IMR-90 (cell line): ENCODE results near the gene TAP2. TPM values are rescaled to one million over a fixed set of nuclear protein-coding genes. Genes with fewer than 3 reads are reported as not detected.

Experiments used
- ATAC-seq: fragments of 200-7000 bp; cut with Tn5 transposase; 2 replicates; pipeline ENCODE4 v1.9.1; 2020; ENCODE audit warnings: low read depth, mild to moderate bottlenecking, moderate library complexity
- BruUV-seq: library from RNA; stranded (reverse); fragments of 400-500 nt; replicated peaks from 2 replicates; lab custom pipeline; 2021; lab: Mats Ljungman, UMichigan
- CTCF ChIA-PET: fragments of 300-600 bp; formaldehyde crosslinking; extraction: SDS; loops from one replicate; lab custom pipeline; 2021; ENCODE audit warnings: antibody characterized with exemption; lab: Yijun Ruan, JAX
- POLR2A ChIA-PET: fragments of 300-600 bp; sonication (Branson Sonifier 250); formaldehyde crosslinking; loops from one replicate; lab custom pipeline; 2022; ENCODE audit warnings: antibody characterized with exemption; ENCODE audit not compliant: unreplicated experiment; lab: Charles Lee
- DNase-seq: peaks from one replicate; pipeline ENCODE4 v3.0.0; 2013
- H2AFZ ChIP-seq: replicated peaks from 2 replicates; pipeline ENCODE3; 2013; ENCODE audit warnings: low read length, mild to moderate bottlenecking; ENCODE audit not compliant: poor library complexity
- H2AK5ac ChIP-seq: 2 replicates; pipeline ENCODE4 v1.6.1; 2013; ENCODE audit warnings: low read depth, low read length, inconsistent platforms
- H2AK9ac ChIP-seq: replicated peaks from 2 replicates; pipeline ENCODE3; 2013; ENCODE audit warnings: mild to moderate bottlenecking, low read depth, low read length, moderate library complexity; ENCODE audit not compliant: poor library complexity
- H2BK120ac ChIP-seq: 2 replicates; pipeline ENCODE4 v1.6.1; 2013; ENCODE audit warnings: low read depth, low read length, inconsistent platforms
- H2BK15ac ChIP-seq: 3 replicates; pipeline ENCODE4 v1.6.1; 2013; ENCODE audit warnings: low read depth, low read length, inconsistent platforms
- H2BK20ac ChIP-seq: 2 replicates; pipeline ENCODE4 v1.6.1; 2013; ENCODE audit warnings: low read depth, mild to moderate bottlenecking, inconsistent platforms, low read length, moderate library complexity
- H2BK5ac ChIP-seq: 2 replicates; pipeline ENCODE4 v1.6.1; 2013; ENCODE audit warnings: mild to moderate bottlenecking, low read depth, low read length, inconsistent platforms; ENCODE audit not compliant: poor library complexity, severe bottlenecking
- H3K14ac ChIP-seq: replicated peaks from 2 replicates; pipeline ENCODE4 v1.6.1; 2013; ENCODE audit warnings: low read depth, low read length, inconsistent platforms
- H3K18ac ChIP-seq: 2 replicates; pipeline ENCODE4 v1.6.1; 2013; ENCODE audit warnings: low read depth, low read length, control low read depth
- H3K23ac ChIP-seq: 2 replicates; pipeline ENCODE4 v1.6.1; 2013; ENCODE audit warnings: low read depth, low read length, inconsistent platforms
- H3K27ac ChIP-seq: 2 replicates; pipeline ENCODE4 v1.5.1; 2013; ENCODE audit warnings: mild to moderate bottlenecking, control low read depth, low read length; ENCODE audit not compliant: insufficient read depth
- H3K27me3 ChIP-seq: 2 replicates; pipeline ENCODE4 v1.6.1; 2013; ENCODE audit warnings: low read length; ENCODE audit not compliant: control insufficient read depth, insufficient read depth
- H3K36me3 ChIP-seq: 2 replicates; pipeline ENCODE4 v1.6.1; 2013; ENCODE audit warnings: low read length, mixed read lengths; ENCODE audit not compliant: control insufficient read depth, insufficient read depth
- H3K4ac ChIP-seq: 2 replicates; pipeline ENCODE4 v1.6.1; 2013; ENCODE audit warnings: low read depth, low read length, inconsistent platforms
- H3K4me1 ChIP-seq: 2 replicates; pipeline ENCODE4 v1.6.1; 2013; ENCODE audit warnings: low read length, mixed read lengths; ENCODE audit not compliant: control insufficient read depth, insufficient read depth
- H3K4me2 ChIP-seq: 2 replicates; pipeline ENCODE4 v1.6.1; 2013; ENCODE audit warnings: low read depth, mild to moderate bottlenecking, control low read depth, low read length, moderate library complexity
- H3K4me3 ChIP-seq: 2 replicates; pipeline ENCODE4 v1.5.1; 2013; ENCODE audit warnings: low read depth, mild to moderate bottlenecking, control low read depth, low read length, moderate library complexity; ENCODE audit not compliant: insufficient read depth
- H3K56ac ChIP-seq: 2 replicates; pipeline ENCODE4 v1.6.1; 2013; ENCODE audit warnings: low read length, inconsistent platforms; ENCODE audit not compliant: insufficient read depth; ENCODE audit errors: extremely low read depth
- H3K79me1 ChIP-seq, 2 experiments: 2 replicates each; pipeline ENCODE4 v1.6.1; 2013; ENCODE audit warnings: low read length in 2 of 2, inconsistent platforms in 1 of 2, low read depth in 1 of 2
- H3K9ac ChIP-seq: 2 replicates; pipeline ENCODE4 v1.6.1; 2013; ENCODE audit warnings: low read depth, low read length, control low read depth
- H3K9me1 ChIP-seq: 2 replicates; pipeline ENCODE4 v1.6.1; 2013; ENCODE audit warnings: low read length, inconsistent platforms; ENCODE audit not compliant: insufficient read depth
- H3K9me3 ChIP-seq: 2 replicates; pipeline ENCODE4 v1.6.1; 2013; ENCODE audit warnings: low read length; ENCODE audit not compliant: control insufficient read depth, insufficient read depth
- H4K20me1 ChIP-seq: 2 replicates; pipeline ENCODE4 v1.6.1; 2013; ENCODE audit warnings: low read length, inconsistent platforms; ENCODE audit not compliant: insufficient read depth
- H4K5ac ChIP-seq: 2 replicates; pipeline ENCODE4 v1.6.1; 2013; ENCODE audit warnings: mild to moderate bottlenecking, low read depth, low read length, control low read depth
- H4K8ac ChIP-seq, 2 experiments: 2 replicates each; pipeline ENCODE4 v1.6.1; 2013; ENCODE audit warnings: low read depth in 2 of 2, low read length in 2 of 2, control low read depth in 1 of 2, inconsistent platforms in 1 of 2
- H4K91ac ChIP-seq: 2 replicates; pipeline ENCODE4 v1.6.1; 2013; ENCODE audit warnings: low read depth, low read length, inconsistent platforms; ENCODE audit not compliant: insufficient read depth
- BHLHE40 ChIP-seq: fragments of 150-350 bp; IDR thresholded peaks from 2 replicates; pipeline ENCODE4 v1.6.1; 2016; ENCODE audit warnings: mild to moderate bottlenecking, low read depth, low read length
- CHD1 ChIP-seq: IDR thresholded peaks from 2 replicates; pipeline ENCODE4 v1.6.1; 2012; ENCODE audit warnings: low read depth, low read length, improper control_type of control experiment
- POLR2A ChIP-seq: IDR thresholded peaks from 2 replicates; pipeline ENCODE4 v1.6.1; 2012; ENCODE audit warnings: mild to moderate bottlenecking, low read depth, low read length
- USF2 ChIP-seq: fragments of 150-350 bp; IDR thresholded peaks from 2 replicates; pipeline ENCODE4 v1.6.1; 2017; ENCODE audit warnings: mild to moderate bottlenecking, antibody characterized with exemption, low read length, low read depth
- WGBS, 2 experiments: methylation state at CpG; one replicate each; pipeline versions ENCODE4 v1.1.5 to v1.1.7; 2013; ENCODE audit warnings: missing lambda C conversion rate in 2 of 2; ENCODE audit not compliant: insufficient read length in 1 of 2; ENCODE audit errors: extremely low coverage in 2 of 2; 5-methylcytosine and 5-hydroxymethylcytosine counted together
- dilution Hi-C: fragments of 300-500 bp; cut with HindIII; formaldehyde crosslinking; loops from one replicate; pipeline ENCODE4 v1.14.3; 2018; ENCODE audit warnings: low sequenced_read_pairs; ENCODE audit not compliant: unreplicated experiment
- in situ Hi-C: fragments of 300-500 bp; cut with MboI; formaldehyde crosslinking; loops from 3 replicates; pipeline ENCODE4 v1.14.3; 2019; ENCODE audit warnings: low sequenced_read_pairs, inconsistent platforms, mixed read lengths
- intact Hi-C: fragments of 100-400 bp; cut with micrococcal nuclease; formaldehyde crosslinking; loops from 2 replicates; pipeline ENCODE4 v1.10.0; 2022
- polyA plus RNA-seq, 3 experiments: library from polyadenylated mRNA; depleted of rRNA; stranded (reverse); fragments of >200 nt; gene quantifications; 2 replicates each; pipeline ENCODE4 v1.2.3, GENCODE V29; 2012; ENCODE audit warnings: low replicate concordance in 1 of 3
- total RNA-seq: library from RNA; depleted of rRNA; stranded (reverse); fragments of >200 nt; gene quantifications from 2 replicates; pipeline ENCODE4 v1.2.3, GENCODE V29; 2012

The TAP2 gene
- total and polyA plus RNA-seq, 2 of the 4 experiments (the other 2 are of a cell fraction) = 6.6 to 11.4 TPM

GRCh38 chr6:32833664-32834063, 4.9 kb downstream of the TAP2 start:
- no peak overlapping the region for H3K9ac ChIP-seq
- H2AFZ ChIP-seq = no peak overlapping the region
- H3K27ac ChIP-seq = no peak overlapping the region
- H3K79me1 ChIP-seq = peaks cover 2 to 11% of the 10 kb centered on the region in 2 experiments; a peak in 2 of 4 replicates
- no peak overlapping the region for H3K23ac ChIP-seq
- H3K36me3 ChIP-seq = peaks cover 29% of the 10 kb centered on the region
- no peak overlapping the region for H3K14ac ChIP-seq
- H3K18ac ChIP-seq = no peak overlapping the region
- no peak overlapping the region for H4K91ac ChIP-seq
- intact Hi-C loops = no loop called here
- H3K9me3 ChIP-seq = no peaks in the 10 kb centered on the region
- no peak overlapping the region for H4K5ac ChIP-seq
- no peaks in the 10 kb centered on the region for H3K27me3 ChIP-seq
- H2AK9ac ChIP-seq = no peak overlapping the region
- dilution Hi-C loops = no loop called here
- H3K4me3 ChIP-seq = no peak overlapping the region
- H2BK5ac ChIP-seq = no peak overlapping the region
- H4K20me1 ChIP-seq = no peaks in the 10 kb centered on the region
- H3K4me1 ChIP-seq = peaks cover 6% of the 10 kb centered on the region
- WGBS, 2 experiments = 75% methylated on average over 1 of the region's 5 CpGs; no CpG with 5 or more reads in 1 of the 2 experiments
- CTCF ChIA-PET = no interaction called here
- H3K56ac ChIP-seq = no peak overlapping the region
- POLR2A ChIA-PET = no interaction called here
- no peak for ATAC-seq
- no peaks in the 10 kb centered on the region for H3K9me1 ChIP-seq
- H2BK20ac ChIP-seq = no peak overlapping the region
- in situ Hi-C loops = no loop called here
- H3K4me2 ChIP-seq = no peak overlapping the region
- no peak overlapping the region for H2BK120ac ChIP-seq
- H3K4ac ChIP-seq = no peak overlapping the region
- TF ChIP-seq USF2 = no peak
- TF ChIP-seq BHLHE40 = no peak
- no peak for TF ChIP-seq POLR2A
- no peak for TF ChIP-seq CHD1
- H2AK5ac ChIP-seq = no peak overlapping the region
- no peak overlapping the region for H2BK15ac ChIP-seq
- no TSS peak for BruUV-seq
- no peak overlapping the region for H4K8ac ChIP-seq
- DNase-seq = no peak
